ENCODE measurements around the gene SHISA8.

The SHISA8 gene

DNA sequence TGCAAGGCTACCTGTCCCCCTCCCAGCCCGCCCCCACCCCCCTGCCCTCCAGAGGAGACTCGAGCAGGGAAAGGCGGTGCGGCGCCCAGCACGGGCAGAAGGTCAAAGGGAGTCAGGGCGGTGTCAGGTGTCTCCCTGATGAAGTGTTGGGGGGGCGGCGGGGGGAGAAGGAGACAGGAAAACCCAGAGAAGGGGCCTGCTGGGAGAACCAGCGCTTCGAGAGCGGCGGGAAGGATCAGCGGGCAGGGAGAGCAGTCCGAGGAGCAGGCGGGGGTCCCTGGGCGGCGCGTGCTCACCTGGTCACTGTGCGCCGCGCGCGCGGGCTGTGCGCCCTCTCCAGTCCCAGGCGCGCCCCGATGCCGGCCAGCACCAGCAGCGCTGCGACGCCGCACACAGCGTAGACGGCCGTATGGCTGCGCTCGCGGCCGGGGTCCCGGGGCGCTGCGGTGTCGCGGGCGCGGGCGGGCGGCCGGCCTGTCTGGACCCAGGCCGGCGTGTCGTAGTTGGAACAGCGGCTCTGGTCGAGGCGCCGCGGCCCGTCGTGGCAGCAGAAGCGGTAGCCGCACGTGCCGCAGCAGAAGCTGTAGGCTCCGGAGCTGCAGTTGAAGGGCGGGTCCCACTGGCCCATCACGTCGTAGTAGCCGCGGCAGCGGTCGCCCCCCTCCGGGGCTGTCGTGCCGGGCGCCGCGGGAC is 886 bp downstream of the SHISA8 start:
- DNase-seq (ENCODE audit: low spot score), result no peak

GRCh38 chr22:41913040-41913719 is 1.7 kb downstream of the SHISA8 start:
- no peak for DNase-seq (ENCODE audit: low spot score)

DNA sequence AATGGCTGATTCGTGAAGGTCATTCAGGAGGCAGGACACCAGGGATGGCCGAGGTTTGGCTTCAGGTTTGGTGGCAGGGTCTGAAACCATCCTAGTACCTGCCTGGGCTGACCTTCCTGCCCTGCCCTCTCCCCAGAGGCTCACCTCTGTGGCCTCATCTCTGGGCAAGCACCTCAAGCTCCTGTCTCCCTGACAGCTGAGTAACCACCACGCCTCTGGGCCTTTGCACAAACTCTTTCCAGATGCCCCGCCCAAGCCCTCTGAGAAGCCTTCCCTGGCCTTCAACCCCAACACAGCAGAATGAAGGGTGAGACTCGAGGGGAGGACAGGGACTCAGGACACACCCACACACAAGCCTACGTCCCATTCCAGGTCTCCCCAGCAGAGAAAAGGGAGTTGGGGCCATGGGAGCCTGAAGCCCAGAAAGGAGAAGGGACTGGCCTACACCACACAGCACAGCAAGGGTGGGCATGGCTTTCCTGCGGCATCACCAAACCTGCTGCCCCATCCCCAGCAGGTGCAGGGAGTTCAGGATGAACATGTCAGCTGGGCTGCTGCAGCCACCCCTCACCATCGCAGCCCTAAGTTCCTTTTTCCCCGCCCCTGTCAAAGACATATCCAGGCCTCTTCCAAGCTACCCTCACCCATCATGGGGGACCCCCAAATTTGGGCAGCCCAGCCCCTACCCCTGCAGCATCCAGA is 2.4 kb downstream of the SHISA8 start:
- DNase-seq (ENCODE audit: low spot score), result no peak

- peak; percentile 13 for DNase-seq (ENCODE audit: low spot score)
Measured at GRCh38 chr22:41911001-41911611, 3.8 kb downstream of the SHISA8 start.

- DNase-seq (ENCODE audit: low spot score), result no peak
Measured at GRCh38 chr22:41910050-41911000, 4.5 kb downstream of the SHISA8 start.

GRCh38 chr22:41909310-41910049 is 5.4 kb downstream of the SHISA8 start:
- no peak for DNase-seq (ENCODE audit: low spot score)

DNA sequence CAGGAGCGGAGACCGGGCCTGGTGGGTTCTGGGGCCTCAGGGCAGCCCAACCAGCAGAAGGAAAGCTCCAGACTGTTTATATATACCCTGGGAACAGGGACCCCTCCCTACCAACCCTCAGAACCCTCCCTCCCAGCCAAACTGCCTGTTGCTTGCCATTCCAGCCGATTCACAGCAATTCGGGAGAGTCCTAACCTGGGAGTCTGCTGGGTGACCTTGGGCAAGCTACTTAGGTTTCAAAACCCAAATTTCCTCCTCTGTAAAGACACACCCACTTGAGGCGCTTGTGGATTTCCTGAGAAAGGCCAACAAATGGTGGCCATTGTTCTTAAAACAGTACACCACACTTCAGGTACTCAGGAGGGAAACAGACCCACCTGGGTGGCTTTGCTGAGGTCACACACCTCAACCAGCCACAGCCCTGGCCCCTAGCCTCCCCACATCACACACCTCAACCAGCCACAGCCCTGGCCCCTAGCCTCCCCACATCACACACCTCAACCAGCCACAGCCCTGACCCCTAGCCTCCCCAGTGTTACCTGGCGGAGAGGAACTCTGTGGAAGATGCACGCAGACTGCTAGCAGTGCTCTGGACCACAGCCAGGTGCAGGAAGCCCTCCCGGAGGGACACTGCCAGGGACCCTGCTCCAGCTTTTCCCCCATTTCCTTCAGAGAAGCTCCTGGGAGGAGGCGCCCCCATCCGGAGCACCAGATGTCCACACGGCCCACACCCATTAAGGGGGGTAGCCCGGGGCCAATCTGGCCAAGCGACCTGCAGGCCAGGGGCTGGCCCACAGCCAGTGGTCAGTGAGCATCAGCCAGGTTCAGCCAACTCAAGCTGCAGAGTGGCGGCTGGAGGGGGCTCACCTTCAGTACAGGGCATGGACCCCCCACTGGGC is 6.2 kb downstream of the SHISA8 start:
- DNase-seq (ENCODE audit: low spot score), result peak; percentile 27

DNA sequence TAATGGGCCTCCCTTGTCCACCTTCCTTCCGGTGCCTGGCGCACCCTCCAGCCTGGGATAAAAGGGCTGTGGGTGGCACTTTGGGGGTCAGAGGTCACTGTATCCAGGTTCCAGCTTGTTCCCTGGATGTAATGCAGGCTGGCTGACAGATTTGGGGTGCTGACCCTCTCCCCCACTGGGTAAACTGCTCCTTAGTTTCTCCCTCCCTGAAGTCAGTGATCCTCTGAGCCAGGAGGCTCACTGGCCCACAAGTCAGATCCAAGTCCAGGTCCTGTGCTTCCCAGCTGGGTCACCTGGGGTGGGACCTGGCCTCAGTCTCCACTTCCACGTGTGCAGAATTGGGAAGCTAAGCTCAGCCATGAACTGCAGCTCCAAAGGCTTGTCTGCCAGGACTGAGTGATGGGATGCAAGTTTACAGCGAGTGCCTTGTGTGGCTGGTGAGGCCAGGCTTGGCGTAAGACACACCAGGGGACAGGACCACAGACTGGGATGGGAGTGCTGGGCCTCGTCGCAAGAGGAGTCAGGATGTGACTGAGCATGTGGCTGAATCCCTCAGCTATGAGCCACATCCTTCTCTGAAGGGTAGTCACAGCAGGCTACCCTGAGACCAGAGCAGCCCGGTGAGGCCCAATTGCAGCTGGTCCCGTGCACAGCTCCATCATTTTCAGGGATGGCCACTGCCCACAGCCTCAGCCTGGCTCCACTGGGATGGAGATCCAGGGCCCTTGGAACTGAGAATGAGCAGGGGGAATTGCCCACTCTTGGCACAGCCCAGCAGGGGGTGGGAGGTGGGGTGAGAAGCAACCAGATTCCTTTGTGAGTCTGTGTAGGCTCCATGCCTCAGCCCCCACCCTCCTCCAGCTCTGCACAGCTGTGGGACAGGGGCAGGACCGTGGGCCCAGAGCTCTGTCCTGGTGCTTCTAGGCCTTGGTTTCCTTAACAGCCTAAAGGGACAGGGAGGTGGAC is 7.2 kb downstream of the SHISA8 start:
- DNase-seq (ENCODE audit: low spot score), result peak; percentile 31

DNA sequence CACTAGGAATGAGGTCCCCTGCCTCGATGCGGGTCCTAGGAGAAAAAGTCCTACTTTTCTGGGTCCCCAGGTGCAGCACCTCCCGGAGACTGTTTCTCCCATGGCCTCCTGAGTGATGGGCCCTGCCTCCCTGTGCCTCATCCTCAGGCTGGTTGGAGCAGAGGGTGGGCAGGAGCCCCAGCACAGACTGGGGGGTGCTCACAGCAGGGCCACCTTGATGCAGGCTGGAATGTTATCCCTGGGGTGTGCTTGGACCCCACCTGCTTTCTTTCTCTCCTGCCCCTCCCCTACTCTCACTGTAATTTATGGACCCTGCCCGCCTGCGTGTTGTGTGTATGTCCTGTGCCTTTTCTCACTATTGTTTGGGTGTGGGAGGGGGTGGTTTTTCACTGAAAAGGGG is 8.1 kb downstream of the SHISA8 start:
- no peak for DNase-seq (ENCODE audit: low spot score)

- peak; percentile 16 for DNase-seq (ENCODE audit: low spot score)
Measured at GRCh38 chr22:41905411-41906202, 9.3 kb downstream of the SHISA8 start.

DNA sequence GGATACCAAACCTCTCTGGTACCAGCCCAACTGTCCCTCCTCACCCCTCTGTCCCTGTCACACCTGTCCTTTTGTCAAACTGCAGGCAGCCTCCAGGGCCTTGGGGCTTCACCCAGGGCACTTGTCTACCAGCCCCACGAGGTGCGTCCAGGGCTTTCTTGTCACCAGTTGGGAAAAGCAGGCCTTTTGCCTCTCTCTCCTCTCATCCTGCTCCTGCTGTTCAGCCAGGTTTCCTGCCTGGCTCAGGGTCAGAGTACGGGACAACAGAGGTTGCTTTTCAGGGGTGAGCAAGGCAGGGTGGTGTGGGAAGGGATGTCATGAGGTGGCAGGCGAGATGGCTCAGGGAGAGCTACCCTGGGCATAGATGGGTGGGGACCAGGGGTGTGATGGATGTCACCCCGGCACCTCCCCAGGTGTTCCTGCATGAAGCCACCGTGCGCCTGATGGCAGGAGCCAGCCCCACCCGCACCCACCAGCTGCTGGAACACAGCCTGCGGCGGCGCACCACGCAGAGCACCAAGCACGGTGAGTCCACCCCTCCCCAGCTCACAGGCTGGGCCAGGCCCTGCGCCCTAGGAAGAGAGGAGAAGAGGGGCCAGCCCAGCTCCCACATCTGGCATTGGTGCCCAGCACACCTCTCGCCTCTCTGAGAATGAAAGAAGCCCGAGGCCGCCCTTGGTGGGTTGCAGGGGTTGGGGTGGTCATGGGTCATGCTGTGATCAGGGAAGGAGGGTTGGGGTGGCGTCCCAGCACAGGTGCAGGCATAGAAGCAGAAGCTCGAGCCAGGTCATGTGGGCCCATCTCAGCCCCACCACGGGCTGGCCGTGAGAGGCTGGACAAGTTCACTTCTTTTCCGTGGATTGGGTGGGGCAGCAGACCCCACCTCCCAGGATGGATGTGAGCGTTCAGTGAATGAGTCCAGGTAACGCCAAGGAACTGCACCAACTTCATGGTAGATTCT is 10.1 kb downstream of the SHISA8 start:
- DNase-seq (ENCODE audit: low spot score), result peak; percentile 14

DNA sequence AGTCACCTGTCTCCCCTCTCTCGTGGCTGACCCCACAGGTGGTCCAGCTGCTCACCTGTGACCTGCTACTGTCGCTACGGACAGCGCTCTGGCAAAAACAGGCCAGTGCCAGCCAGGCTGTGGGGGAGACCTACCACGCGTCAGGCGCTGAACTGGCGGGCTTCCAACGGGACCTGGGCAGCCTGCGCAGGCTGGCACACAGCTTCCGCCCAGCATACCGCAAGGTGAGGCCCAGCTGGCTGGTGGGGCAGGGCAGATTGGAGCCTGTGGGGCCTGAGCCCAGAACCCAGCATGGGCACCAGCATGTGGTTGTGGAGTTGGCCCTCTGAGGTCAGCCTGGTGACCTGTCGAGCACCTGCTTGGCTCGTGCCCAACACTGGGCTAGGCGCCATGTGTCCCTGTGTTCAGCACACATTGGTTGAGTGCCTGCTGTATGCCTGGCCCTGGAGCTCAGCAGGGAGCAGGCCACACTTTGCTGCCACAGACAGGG is 11.9 kb downstream of the SHISA8 start:
- DNase-seq (ENCODE audit: low spot score), result no peak

- DNase-seq (ENCODE audit: low spot score), result no peak
Measured at GRCh38 chr22:41902016-41902415, 12.9 kb downstream of the SHISA8 start.

DNA sequence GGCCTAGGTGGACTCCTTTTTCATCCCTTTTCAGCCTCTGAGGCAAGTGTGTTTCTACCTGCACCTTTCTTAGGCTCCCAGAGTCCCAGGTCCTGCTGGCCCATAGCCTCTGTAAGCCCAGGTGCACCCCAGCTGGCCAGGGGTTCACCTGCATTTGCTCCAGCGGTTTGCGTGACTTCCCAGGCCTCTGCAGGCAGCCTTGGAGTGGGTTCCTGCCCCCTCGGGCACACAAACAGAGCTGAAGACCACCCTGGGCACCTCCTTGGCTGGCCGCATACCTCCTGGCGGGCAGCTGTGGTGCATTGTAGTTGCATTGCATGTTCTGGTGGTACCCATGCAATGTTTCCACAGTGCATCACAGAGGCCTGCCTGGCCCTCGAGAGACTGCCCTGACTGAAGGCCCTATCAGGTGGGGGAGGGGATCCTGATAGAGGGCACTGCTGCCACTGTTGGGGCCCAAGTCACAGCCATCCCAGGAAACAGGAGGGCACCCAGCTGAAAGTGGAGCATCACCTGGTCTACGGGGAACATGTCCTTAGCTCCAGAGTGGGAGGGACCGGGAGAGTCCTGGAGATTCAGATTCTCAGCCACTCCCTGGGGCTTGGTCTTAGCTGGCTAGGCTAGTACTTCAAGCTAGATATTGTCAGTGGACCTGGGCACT is 14.1 kb downstream of the SHISA8 start:
- DNase-seq (ENCODE audit: low spot score), result no peak

DNA sequence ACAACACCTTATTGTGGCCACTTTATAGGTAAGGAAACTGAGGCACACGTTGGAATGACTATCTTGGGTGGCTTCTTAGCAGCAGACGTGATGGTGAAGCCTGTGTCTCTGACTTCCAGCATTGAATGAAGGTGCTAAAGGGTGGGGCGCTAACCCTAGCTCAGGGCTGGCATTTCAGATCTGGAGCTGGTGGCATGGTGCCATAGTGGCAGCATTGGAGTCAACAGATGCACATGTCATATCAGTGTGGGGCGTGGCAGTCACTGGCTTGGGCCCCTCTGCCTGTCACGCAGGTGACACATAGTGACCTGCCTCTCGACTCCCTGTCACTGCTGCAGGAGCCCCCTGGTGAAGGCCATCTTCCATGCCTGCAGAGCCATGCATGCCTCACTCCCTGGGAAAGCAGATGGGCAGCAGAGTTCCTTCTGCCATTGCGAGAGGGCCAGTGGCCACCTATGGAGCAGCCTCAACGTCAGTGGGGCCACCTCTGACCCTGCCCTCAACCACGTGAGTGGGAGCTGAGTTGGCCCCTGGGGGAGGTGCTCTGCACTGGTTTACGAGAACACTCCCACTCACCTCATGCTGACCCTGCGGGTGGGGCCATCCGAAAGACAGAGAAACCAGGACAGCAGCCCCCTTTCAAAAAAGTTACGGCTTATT is 14.8 kb downstream of the SHISA8 start:
- no peak for DNase-seq (ENCODE audit: low spot score)
